ENCODE measurements around the gene SHC2.

Gene SHC2

GRCh38 chr19:416416-416815 lies 44.4 kb downstream of the SHC2 start:
- TF ChIP-seq POU6F1 (CRISPR knock-in tag; IDR thresholded peaks at IDR 0.05; ENCODE audit: borderline replicate concordance, low read depth) = no peak
- TF ChIP-seq ZNF565 (CRISPR knock-in tag; conservative IDR thresholded peaks at IDR 0.05; ENCODE audit: low read depth) = no peak
- TF ChIP-seq PPARA (CRISPR knock-in tag; IDR thresholded peaks at IDR 0.05; ENCODE audit: borderline replicate concordance) = no peak
- no peak for TF ChIP-seq ZNF8 (CRISPR knock-in tag; IDR thresholded peaks at IDR 0.05)
- no peak for TF ChIP-seq ZFP30 (CRISPR knock-in tag; IDR thresholded peaks at IDR 0.05)
- no peak for TF ChIP-seq ARNTL (CRISPR knock-in tag; IDR thresholded peaks at IDR 0.05; ENCODE audit: borderline replicate concordance, low read depth)
- no peak for TF ChIP-seq TSHZ2 (CRISPR knock-in tag; IDR thresholded peaks at IDR 0.05)
- no peak for TF ChIP-seq ZFP3 (CRISPR knock-in tag; IDR thresholded peaks at IDR 0.05)
- no peak for TF ChIP-seq ZNF70 (CRISPR knock-in tag; IDR thresholded peaks at IDR 0.05)
- TF ChIP-seq ESRRG (CRISPR knock-in tag; IDR thresholded peaks at IDR 0.05) = no peak
- no peak for TF ChIP-seq TOX (CRISPR knock-in tag; IDR thresholded peaks at IDR 0.05; ENCODE audit: borderline replicate concordance)
- TF ChIP-seq GLIS3 (CRISPR knock-in tag; IDR thresholded peaks at IDR 0.05) = no peak
- TF ChIP-seq CREB5 (CRISPR knock-in tag; IDR thresholded peaks at IDR 0.05; ENCODE audit: low read depth) = no peak
- TF ChIP-seq PATZ1 (CRISPR knock-in tag; IDR thresholded peaks at IDR 0.05; ENCODE audit: borderline replicate concordance) = no peak
- TF ChIP-seq TCF4 (CRISPR knock-in tag; IDR thresholded peaks at IDR 0.05; ENCODE audit: borderline replicate concordance) = no peak
- TF ChIP-seq CSRNP3 (CRISPR knock-in tag; IDR thresholded peaks at IDR 0.05) = no peak
- TF ChIP-seq SNAI2 (CRISPR knock-in tag; IDR thresholded peaks at IDR 0.05) = no peak
- no peak for ATAC-seq

GRCh38 chr19:415292-415691 lies 45.5 kb downstream of the SHC2 start:
- no peak for ATAC-seq
- no peak for TF ChIP-seq ZNF565 (CRISPR knock-in tag; conservative IDR thresholded peaks at IDR 0.05; ENCODE audit: low read depth)
- no peak for TF ChIP-seq ZNF70 (CRISPR knock-in tag; IDR thresholded peaks at IDR 0.05)
- no peak for TF ChIP-seq SNAI2 (CRISPR knock-in tag; IDR thresholded peaks at IDR 0.05)
- no peak for TF ChIP-seq PATZ1 (CRISPR knock-in tag; IDR thresholded peaks at IDR 0.05; ENCODE audit: borderline replicate concordance)
- no peak for TF ChIP-seq TCF4 (CRISPR knock-in tag; IDR thresholded peaks at IDR 0.05; ENCODE audit: borderline replicate concordance)
- TF ChIP-seq ARNTL (CRISPR knock-in tag; IDR thresholded peaks at IDR 0.05; ENCODE audit: borderline replicate concordance, low read depth) = no peak
- TF ChIP-seq RARB (CRISPR knock-in tag; IDR thresholded peaks at IDR 0.05) = no peak
- TF ChIP-seq CSRNP3 (CRISPR knock-in tag; IDR thresholded peaks at IDR 0.05) = no peak
- TF ChIP-seq ZFP30 (CRISPR knock-in tag; IDR thresholded peaks at IDR 0.05) = no peak
- TF ChIP-seq BACH2 (CRISPR knock-in tag; IDR thresholded peaks at IDR 0.05; ENCODE audit: borderline replicate concordance) = no peak
- TF ChIP-seq OSR1 (CRISPR knock-in tag; IDR thresholded peaks at IDR 0.05) = no peak
- no peak for TF ChIP-seq PPARA (CRISPR knock-in tag; IDR thresholded peaks at IDR 0.05; ENCODE audit: borderline replicate concordance)
- TF ChIP-seq CSDC2 (CRISPR knock-in tag; IDR thresholded peaks at IDR 0.05) = no peak
- TF ChIP-seq TOX (CRISPR knock-in tag; IDR thresholded peaks at IDR 0.05; ENCODE audit: borderline replicate concordance) = no peak
- TF ChIP-seq POU6F1 (CRISPR knock-in tag; IDR thresholded peaks at IDR 0.05; ENCODE audit: borderline replicate concordance, low read depth) = no peak
- TF ChIP-seq ISL1 (CRISPR knock-in tag; IDR thresholded peaks at IDR 0.05) = no peak

Data from SK-N-SH treated with all-trans-retinoic acid at 6 μM for 48 hours (cell line).